GDM1 (cell line): ENCODE results near the gene NTF4.
"Not testable (repeated sequence)": the region's sequence is repeated elsewhere in the genome, so short reads cannot be mapped to it uniquely, and the experiment has no call there.

Experiments used
- DNase-seq: peaks from one replicate; lab custom pipeline; 2025; lab: John Stamatoyannopoulos, UW

The NTF4 gene

GRCh38 chr19:49091391-49092038 is 26.9 kb upstream of the NTF4 start:
- DNase-seq: no peak

GRCh38 chr19:49086296-49086695 is 21.7 kb upstream of the NTF4 start:
- no peak for DNase-seq

- DNase-seq: no peak
Observed at GRCh38 chr19:49085868-49086232, 21.2 kb upstream of the NTF4 start.

GRCh38 chr19:49085020-49085867 is 20.6 kb upstream of the NTF4 start, which contains the start of gene SNRNP70:
SNRNP70 (plus strand) TSS chr19:49085451; CDS start chr19:49086415, 964 bp downstream.
- DNase-seq: peak; percentile 100

GRCh38 chr19:49084206-49085019 is 19.8 kb upstream of the NTF4 start:
- no peak for DNase-seq

GRCh38 chr19:49081273-49081672 is 16.7 kb upstream of the NTF4 start:
- no peak for DNase-seq

GRCh38 chr19:49080392-49080791 is 15.8 kb upstream of the NTF4 start:
- no peak for DNase-seq

- DNase-seq: not testable (repeated sequence)
Observed at GRCh38 chr19:49074869-49075268, 10.3 kb upstream of the NTF4 start.

GRCh38 chr19:49073514-49074378 is 9.1 kb upstream of the NTF4 start:
- no peak for DNase-seq

GRCh38 chr19:49071860-49072547 is 7.4 kb upstream of the NTF4 start:
- DNase-seq: no peak

- DNase-seq: no peak
Observed at GRCh38 chr19:49070416-49070815, 5.8 kb upstream of the NTF4 start.

GRCh38 chr19:49069026-49069425 is 4.4 kb upstream of the NTF4 start:
- no peak for DNase-seq

- DNase-seq: no peak
Observed at GRCh38 chr19:49067554-49067953, 2.9 kb upstream of the NTF4 start.

- no peak for DNase-seq
Observed at GRCh38 chr19:49065905-49066512, 1.4 kb upstream of the NTF4 start.

GRCh38 chr19:49064029-49064629 is 489 bp downstream of the NTF4 start:
- no peak for DNase-seq

GRCh38 chr19:49061445-49061844 is 3.2 kb downstream of the NTF4 start:
- DNase-seq: no peak

- no peak for DNase-seq
Observed at GRCh38 chr19:49061000-49061399, 3.6 kb downstream of the NTF4 start.

- no peak for DNase-seq
Observed at GRCh38 chr19:49059053-49059452, 5.6 kb downstream of the NTF4 start.

GRCh38 chr19:49058562-49058961 is 6.1 kb downstream of the NTF4 start:
- DNase-seq: no peak

- DNase-seq: no peak
Observed at GRCh38 chr19:49057636-49058234, 6.9 kb downstream of the NTF4 start, which contains the start of gene CGB7. CGB7 (minus strand) TSS chr19:49057749; CDS start chr19:49055375, 2,374 bp downstream.
